ENCODE results near the gene CELF4.

Gene CELF4

GRCh38 chr18:37222999-37223378 lies 342.6 kb downstream of the CELF4 start:
- DNase-seq (ENCODE audit: low read depth) = no peak

- DNase-seq (ENCODE audit: low read depth) = no peak
Measured at GRCh38 chr18:37222354-37222998, 343.1 kb downstream of the CELF4 start.

- DNase-seq (ENCODE audit: low read depth) = no peak
Measured at GRCh38 chr18:37219257-37219656, 346.3 kb downstream of the CELF4 start.

- DNase-seq (ENCODE audit: low read depth) = no peak
Measured at GRCh38 chr18:37218022-37218590, 347.5 kb downstream of the CELF4 start.

GRCh38 chr18:37210781-37211180 lies 354.8 kb downstream of the CELF4 start:
- no peak for DNase-seq (ENCODE audit: low read depth)

GRCh38 chr18:37207343-37207742 lies 358.3 kb downstream of the CELF4 start:
- DNase-seq (ENCODE audit: low read depth) = no peak

- no peak for DNase-seq (ENCODE audit: low read depth)
Measured at GRCh38 chr18:37199741-37200140, 365.9 kb downstream of the CELF4 start.

All from HS-5 (cell line).